22Rv1 (cell line): ENCODE results near the gene TJP3.

Experiments
- H3K27ac ChIP-seq: fragments of 450-650 bp; 2 replicates; pipeline ENCODE4 v1.5.1; 2017
- ZFX ChIP-seq: fragments of 450-650 bp; IDR thresholded peaks from 2 replicates; pipeline ENCODE4 v1.6.1; 2017; ENCODE audit warnings: antibody characterized with exemption, borderline replicate concordance
- TF ChIP-seq, protein P1 (sequence below): fragments of 450-650 bp; IDR thresholded peaks from 2 replicates; pipeline ENCODE4 v1.5.1; 2017; ENCODE audit warnings: mild to moderate bottlenecking

The TJP3 gene

DNA sequence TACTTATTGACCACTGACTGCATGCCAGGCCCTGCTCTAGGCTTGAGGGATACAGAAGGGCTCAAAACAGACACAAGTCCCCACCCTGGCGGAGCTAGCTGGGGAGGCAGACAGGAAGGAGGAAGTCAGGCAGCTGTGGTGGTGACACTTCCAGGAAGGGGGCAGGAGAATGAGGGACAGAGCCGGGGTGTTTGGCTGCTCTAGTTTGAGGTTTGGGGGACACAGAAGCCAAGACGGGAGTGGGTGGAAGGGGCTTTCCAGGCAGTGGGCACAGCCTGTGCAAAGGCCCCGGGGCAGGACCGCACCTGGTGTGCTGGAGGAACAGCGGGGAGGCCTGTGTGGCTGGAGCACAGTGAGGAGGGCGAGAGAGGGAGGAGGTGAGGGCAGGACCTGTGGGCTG is 58.3 kb downstream of the TJP3 start:
- H3K27ac ChIP-seq, result no peak overlapping the region

DNA sequence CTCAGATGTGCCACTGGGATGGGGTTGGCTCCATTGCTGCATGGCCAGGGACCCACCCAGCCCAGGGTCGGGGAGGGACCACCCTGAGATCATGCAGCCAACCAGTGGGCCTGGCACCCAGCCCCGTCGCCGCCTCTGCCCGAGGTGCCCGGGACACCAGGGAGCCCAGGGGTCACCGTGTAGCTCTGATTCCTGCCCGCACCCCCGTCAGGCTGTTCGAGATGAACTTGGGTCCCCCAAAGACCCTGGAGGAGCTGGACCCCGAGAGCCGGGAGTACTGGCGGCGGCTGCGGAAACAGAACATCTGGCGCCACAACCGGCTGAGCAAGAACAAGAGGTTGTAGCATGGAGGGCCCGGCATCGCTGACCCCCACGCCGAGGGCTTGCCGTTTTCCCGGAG is 58.9 kb downstream of the TJP3 start:
- H3K27ac ChIP-seq, result no peak overlapping the region
- TF ChIP-seq, protein P1, sequence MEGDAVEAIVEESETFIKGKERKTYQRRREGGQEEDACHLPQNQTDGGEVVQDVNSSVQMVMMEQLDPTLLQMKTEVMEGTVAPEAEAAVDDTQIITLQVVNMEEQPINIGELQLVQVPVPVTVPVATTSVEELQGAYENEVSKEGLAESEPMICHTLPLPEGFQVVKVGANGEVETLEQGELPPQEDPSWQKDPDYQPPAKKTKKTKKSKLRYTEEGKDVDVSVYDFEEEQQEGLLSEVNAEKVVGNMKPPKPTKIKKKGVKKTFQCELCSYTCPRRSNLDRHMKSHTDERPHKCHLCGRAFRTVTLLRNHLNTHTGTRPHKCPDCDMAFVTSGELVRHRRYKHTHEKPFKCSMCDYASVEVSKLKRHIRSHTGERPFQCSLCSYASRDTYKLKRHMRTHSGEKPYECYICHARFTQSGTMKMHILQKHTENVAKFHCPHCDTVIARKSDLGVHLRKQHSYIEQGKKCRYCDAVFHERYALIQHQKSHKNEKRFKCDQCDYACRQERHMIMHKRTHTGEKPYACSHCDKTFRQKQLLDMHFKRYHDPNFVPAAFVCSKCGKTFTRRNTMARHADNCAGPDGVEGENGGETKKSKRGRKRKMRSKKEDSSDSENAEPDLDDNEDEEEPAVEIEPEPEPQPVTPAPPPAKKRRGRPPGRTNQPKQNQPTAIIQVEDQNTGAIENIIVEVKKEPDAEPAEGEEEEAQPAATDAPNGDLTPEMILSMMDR, result no peak
- no peak for TF ChIP-seq ZFX

More for the DNA sequence above, 58.3 kb downstream of the TJP3 start:
- TF ChIP-seq, protein P1, result no peak
- TF ChIP-seq ZFX, result no peak

DNA sequence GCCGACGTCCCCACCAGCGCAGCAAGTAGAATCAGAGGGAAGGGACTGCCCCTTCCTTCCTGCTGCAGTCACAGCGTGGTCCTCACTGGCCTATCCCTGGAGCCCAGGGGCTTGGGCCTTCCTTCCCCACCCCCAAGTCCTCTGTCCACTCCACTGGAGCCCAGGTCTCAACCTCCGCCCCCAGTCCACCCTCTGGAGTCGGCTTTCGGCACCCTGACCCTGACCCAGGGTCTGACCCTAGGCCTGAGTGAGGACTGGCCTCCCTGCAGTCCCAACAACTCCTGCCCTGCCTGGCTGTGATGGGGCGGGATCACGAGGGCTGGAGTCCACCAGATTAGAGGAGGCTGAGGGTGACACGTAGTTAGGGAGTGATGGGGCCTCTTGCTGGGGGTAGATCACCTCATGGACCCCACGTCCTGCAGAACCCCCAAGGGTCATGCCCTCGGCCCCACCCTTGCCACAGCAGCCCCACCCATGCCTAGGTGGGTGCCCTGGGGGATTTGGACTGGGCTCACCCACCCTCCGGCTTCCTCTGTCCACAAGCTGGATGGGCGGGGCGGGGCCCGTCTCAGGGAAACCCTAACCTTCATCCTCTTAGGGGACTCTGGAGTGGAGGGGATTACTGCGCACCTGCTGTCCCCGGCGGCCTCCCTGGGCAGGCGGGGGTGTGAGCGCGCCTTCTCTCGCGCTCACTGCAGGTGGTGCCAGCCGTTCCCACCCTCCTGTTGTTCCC is 60.0 kb downstream of the TJP3 start:
- TF ChIP-seq, protein P1, result no peak
- no peak for TF ChIP-seq ZFX
- no peak overlapping the region for H3K27ac ChIP-seq

DNA sequence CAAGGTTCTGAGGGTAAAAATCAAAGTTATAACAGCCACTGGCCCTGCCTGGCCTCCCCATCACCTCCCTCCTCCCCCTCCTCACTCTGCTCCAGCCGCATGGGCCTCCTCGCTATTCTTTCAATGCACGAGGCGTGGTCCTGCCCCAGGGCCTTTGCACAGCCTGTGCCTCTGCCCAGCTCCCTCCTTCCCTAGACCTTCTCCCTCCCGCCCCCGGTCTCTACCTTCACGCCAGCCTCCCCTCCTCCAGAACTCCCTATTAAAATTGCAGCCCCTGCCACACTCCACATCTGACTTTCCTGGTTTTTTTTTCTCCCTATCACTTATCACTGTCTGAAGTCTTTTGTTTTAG is 60.5 kb downstream of the TJP3 start:
- H3K27ac ChIP-seq, result no peak overlapping the region
- TF ChIP-seq, protein P1, result no peak
- TF ChIP-seq ZFX, result no peak

DNA sequence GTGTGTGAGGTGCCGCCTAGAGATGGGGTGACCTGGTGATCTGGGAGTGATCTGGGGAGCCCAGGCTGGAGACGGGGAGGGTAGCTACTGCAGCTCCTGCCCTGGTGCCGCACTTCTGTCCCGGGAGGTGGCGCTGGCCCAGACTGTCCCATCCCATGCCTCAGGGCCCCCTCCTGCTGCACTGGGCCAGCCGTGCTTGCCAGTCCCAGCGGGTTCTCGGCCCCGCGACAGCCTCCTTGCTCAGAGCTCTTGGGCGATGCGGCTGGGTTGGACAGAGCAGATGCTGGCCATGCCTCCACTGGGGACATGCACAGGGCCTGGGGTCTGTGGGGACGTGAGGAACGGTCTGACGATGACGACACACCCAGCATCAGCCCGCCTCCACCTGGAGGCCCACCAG is 61.3 kb downstream of the TJP3 start:
- no peak for TF ChIP-seq ZFX
- TF ChIP-seq, protein P1, result no peak
- H3K27ac ChIP-seq, result no peak overlapping the region

DNA sequence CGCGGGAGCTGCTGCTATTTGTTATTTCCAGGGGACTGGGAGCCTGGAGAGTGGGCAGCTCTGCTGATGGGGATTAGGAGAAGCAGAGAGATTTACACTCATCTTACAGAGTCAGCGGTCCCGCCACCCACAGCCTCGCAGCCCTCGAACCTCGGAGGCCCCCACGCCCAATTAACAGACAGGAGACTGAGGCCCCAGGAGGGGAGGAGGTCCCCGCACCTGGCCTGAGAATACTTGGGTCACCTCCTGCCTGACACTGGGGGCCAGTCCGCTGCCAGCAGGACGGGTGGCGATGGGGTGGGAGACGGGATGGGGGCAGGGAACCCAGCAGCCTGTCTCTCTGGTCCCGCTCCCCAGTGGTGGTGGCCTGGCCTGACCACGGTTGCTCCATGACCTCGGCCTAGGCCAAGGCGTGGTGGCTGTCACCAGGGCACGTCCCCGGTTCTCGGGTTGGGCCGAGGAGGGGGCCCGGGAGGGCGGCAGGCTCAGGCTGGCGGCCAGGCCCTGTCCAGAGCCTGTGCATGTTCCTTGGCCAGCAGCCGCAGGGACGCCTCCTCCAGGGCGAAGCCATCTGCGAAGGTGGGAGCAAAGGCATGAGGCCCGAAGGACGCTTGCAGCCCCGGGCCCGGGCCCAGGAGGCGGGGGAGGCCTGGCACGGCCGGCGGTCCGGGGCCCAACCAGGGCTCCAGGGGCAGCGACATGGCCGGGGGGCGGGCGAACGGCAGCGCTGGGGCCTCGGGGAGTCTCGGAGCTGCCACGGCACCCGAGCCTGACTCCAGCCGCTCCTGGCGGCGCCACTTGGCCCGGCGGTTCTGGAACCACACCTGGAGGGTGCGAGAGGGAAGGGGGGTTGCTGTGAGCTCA is 62.2 kb downstream of the TJP3 start:
- no peak for TF ChIP-seq ZFX
- TF ChIP-seq, protein P1, result no peak
- no peak overlapping the region for H3K27ac ChIP-seq
